C4-2B (cell line): ENCODE results near the gene FLT3LG.

Experiments used
- CTCF ChIP-seq: fragments of 450-650 bp; conservative IDR thresholded peaks from 2 replicates; pipeline ENCODE4 v1.5.1; 2017; ENCODE audit warnings: mild to moderate bottlenecking
- ZFX ChIP-seq: fragments of 450-650 bp; IDR thresholded peaks from 2 replicates; pipeline ENCODE4 v1.6.1; 2017

DNA sequence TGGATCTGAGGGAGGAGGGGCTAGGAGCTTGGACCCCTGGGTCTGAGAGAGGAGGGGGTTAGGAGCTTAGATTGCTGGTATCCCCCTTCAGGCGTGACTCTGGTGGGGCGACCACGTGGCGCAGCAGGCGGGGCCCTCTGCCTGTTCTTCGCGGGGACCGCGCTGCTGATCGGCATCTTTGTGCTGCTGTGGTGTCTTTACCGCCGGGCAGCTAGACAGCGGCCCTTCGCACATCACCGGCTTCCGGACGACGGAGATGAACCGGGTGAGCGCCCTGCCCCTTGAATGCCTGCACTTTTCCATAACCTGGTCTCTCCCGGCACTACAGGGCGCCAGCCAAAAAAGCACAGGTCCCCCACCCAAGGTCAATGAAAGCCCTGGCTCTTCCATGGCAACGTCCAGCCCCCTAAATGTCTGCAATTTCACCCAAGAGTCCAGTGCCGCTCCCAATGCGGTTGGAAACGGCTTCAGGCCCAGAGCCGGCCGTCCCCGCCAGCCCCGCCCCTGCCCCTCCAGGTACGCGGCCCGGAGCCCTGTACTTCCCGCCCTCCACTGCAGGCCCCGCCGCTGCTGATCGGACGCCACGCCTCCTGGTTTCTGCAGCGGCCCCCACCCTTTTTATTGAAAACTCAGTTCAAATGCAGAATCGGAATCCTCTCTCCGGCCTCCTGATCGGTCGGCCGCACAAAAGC is 46.0 kb upstream of the FLT3LG start:
- no peak for TF ChIP-seq CTCF
- no peak for TF ChIP-seq ZFX
